Right lobe of liver (tissue), 6 donors: ENCODE data around the gene SNRPD3. TPM values are rescaled to one million over a fixed set of nuclear protein-coding genes. Genes with fewer than 3 reads are reported as not detected.

ENCODE experiments used
- ATAC-seq, 4 donors: fragments of 200-7000 bp; cut with Tn5 transposase; one replicate each; pipeline ENCODE4 v1.9.1; 2020; ENCODE audit warnings: mild to moderate bottlenecking in 4 of 4, moderate library complexity in 4 of 4
- DNase-seq, 3 donors: peaks; one replicate each; pipeline ENCODE4 v3.0.0-alpha.2; 2020
- H3K27ac ChIP-seq, 3 donors: fragments of 200-600 bp; one replicate each; pipeline ENCODE4 v1.8.0; 2022
- H3K27me3 ChIP-seq, 2 donors: fragments of 200-600 bp; one replicate each; pipeline ENCODE4 v1.8.0; 2022
- H3K36me3 ChIP-seq, 4 donors: fragments of 200-600 bp; sonication (generic) in 1 of 4; one replicate each; pipeline versions ENCODE4 v1.5.1 to v1.8.0; 2017 to 2022; ENCODE audit warnings: control low read depth in 1 of 4
- H3K4me1 ChIP-seq, 4 donors: fragments of 200-600 bp; sonication (generic) in 1 of 4; one replicate each; pipeline versions ENCODE4 v1.5.1 to v1.8.0; 2017 to 2022; ENCODE audit warnings: control low read depth in 1 of 4
- H3K4me3 ChIP-seq, 3 donors: fragments of 200-600 bp; one replicate each; pipeline ENCODE4 v1.8.0; 2022
- H3K9me3 ChIP-seq, 4 donors: fragments of 200-600 bp; sonication (generic) in 1 of 4; one replicate each; pipeline versions ENCODE4 v1.5.1 to v1.8.0; 2017 to 2022; ENCODE audit warnings: control low read depth in 1 of 4
- CTCF ChIP-seq, 4 donors: fragments of 200-600 bp in 3 of 4; fragments of 450-650 bp in 1 of 4; IDR thresholded peaks; one replicate each; pipeline versions ENCODE4 v1.5.1 to v1.8.0; 2016 to 2022; ENCODE audit warnings: antibody characterized with exemption in 4 of 4, mild to moderate bottlenecking in 2 of 4
- POLR2A ChIP-seq: fragments of 450-650 bp; IDR thresholded peaks from one replicate; pipeline ENCODE4 v1.6.1; 2017; ENCODE audit warnings: antibody characterized with exemption, mild to moderate bottlenecking
- WGBS: methylation state at CpG from one replicate; pipeline ENCODE4 v1.1.6; 2018; ENCODE audit warnings: low coverage, low lambda C conversion rate; ENCODE audit not compliant: insufficient coverage; ENCODE audit errors: missing lambda C conversion rate; 5-methylcytosine and 5-hydroxymethylcytosine counted together
- intact Hi-C, 2 donors: fragments of 100-400 bp; cut with DNase I; formaldehyde crosslinking; loops; one replicate each; pipeline versions ENCODE4 v1.11.2 to v1.14.1; 2022
- total RNA-seq, 6 experiments: library from RNA; depleted of rRNA in 2 of 6; stranded (reverse); fragments of >200 nt in 2 of 6; fragmentation: NEBNext Ultra II Directional in 3 of 6; extraction: Animal tissue kit (Norgen Biotek cat#: 25700) in 3 of 6; gene quantifications; one replicate each; pipeline versions ENCODE4 v1.1.0 to v1.2.4, GENCODE V29; 2016 to 2023
- donor health status: DM: no; HTN: yes; CAD: no.
- donor health status: DM: no; HTN: no; CAD: no.
- donor health status: DM: no; HTN: no; CAD: no.
- donor health status: DM: no; HTN: yes; CAD: no.
- donor health status: DM: no; HTN: yes; CAD: no.

SNRPD3 gene
- total RNA-seq, 6 experiments from 2014 or later = 43.3 to 180 (median 53.4) TPM

GRCh38 chr22:24585461-24585860 is 29.7 kb downstream of the SNRPD3 start:
- peaks cover 0 to 15% (median 0%) of the 10 kb centered on the region in 4 donors for H3K36me3 ChIP-seq
- intact Hi-C loops = no loop called here
- no peaks in the 10 kb centered on the region for H3K9me3 ChIP-seq
- H3K27me3 ChIP-seq = no peaks in the 10 kb centered on the region
- TF ChIP-seq CTCF (IDR thresholded peaks at IDR 0.05) (no peak), POLR2A (no peak)
- 80% methylated on average over 1 of the region's 3 CpGs for WGBS
- DNase-seq (no peak), ATAC-seq (no peak)
- H3K4me3 ChIP-seq = no peak overlapping the region
- peaks cover 0 to 9% (median 0%) of the 10 kb centered on the region in 4 donors for H3K4me1 ChIP-seq
- H3K27ac ChIP-seq = no peak overlapping the region

- intact Hi-C loops = no loop called here
- Histone ChIP-seq H3K4me3 (no peak overlapping the region), H3K27me3 (no peaks in the 10 kb centered on the region), H3K9me3 (no peaks in the 10 kb centered on the region), H3K4me1 (peaks cover 0 to 9% (median 0%) of the 10 kb centered on the region in 4 donors), H3K27ac (no peak overlapping the region), H3K36me3 (peaks cover 0 to 15% (median 0%) of the 10 kb centered on the region in 4 donors)
- no peak for DNase-seq
- no peak for TF ChIP-seq CTCF (IDR thresholded peaks at IDR 0.05)
- TF ChIP-seq POLR2A = no peak
- no peak for ATAC-seq
- 94% methylated on average over 2 of the region's 24 CpGs for WGBS
These were observed 30.2 kb downstream of the SNRPD3 start for GRCh38 chr22:24585927-24586546.

GRCh38 chr22:24587251-24587650 is 31.5 kb downstream of the SNRPD3 start:
- no peak for DNase-seq
- Histone ChIP-seq H3K27me3 (no peaks in the 10 kb centered on the region), H3K9me3 (no peaks in the 10 kb centered on the region), H3K27ac (no peak overlapping the region), H3K36me3 (peaks cover 0 to 15% (median 0%) of the 10 kb centered on the region in 4 donors), H3K4me1 (peaks cover 0 to 9% (median 0%) of the 10 kb centered on the region in 4 donors), H3K4me3 (no peak overlapping the region)
- intact Hi-C loops = no loop called here
- no peak for ATAC-seq
- WGBS = no CpG with 5 or more reads among the region's 5 CpGs
- no peak for TF ChIP-seq CTCF (IDR thresholded peaks at IDR 0.05)

GRCh38 chr22:24587948-24588347 is 32.1 kb downstream of the SNRPD3 start:
- TF ChIP-seq POLR2A = no peak
- no peak for TF ChIP-seq CTCF (IDR thresholded peaks at IDR 0.05)
- ATAC-seq (no peak), DNase-seq (no peak)
- Histone ChIP-seq H3K4me1 (peaks cover 0 to 9% (median 0%) of the 10 kb centered on the region in 4 donors), H3K27me3 (no peaks in the 10 kb centered on the region), H3K4me3 (no peak overlapping the region), H3K9me3 (no peaks in the 10 kb centered on the region), H3K27ac (no peak overlapping the region), H3K36me3 (peaks cover 0 to 15% (median 0%) of the 10 kb centered on the region in 4 donors)
- intact Hi-C loops = no loop called here
- WGBS = no CpG with 5 or more reads among the region's 8 CpGs
